GM23338 (cell line): Measurements from ENCODE around the gene BEND6. TPM values are rescaled to one million over a fixed set of nuclear protein-coding genes. Genes with fewer than 3 reads are reported as not detected.

Experiments
- ATAC-seq: fragments of 200-7000 bp; cut with Tn5 transposase; 3 replicates; pipeline ENCODE4 v1.9.1; 2020
- DNase-seq: peaks from one replicate; pipeline ENCODE4 v3.0.0-alpha.2; 2015; ENCODE audit warnings: low spot score
- H2AFZ ChIP-seq: fragments of 200-600 bp; sonication (generic); 2 replicates; pipeline ENCODE4 v1.8.0; 2016; ENCODE audit warnings: antibody characterized with exemption, mild to moderate bottlenecking, moderate library complexity
- H3F3A ChIP-seq: fragments of 200-600 bp; sonication (generic); replicated peaks from 2 replicates; pipeline ENCODE4 v1.8.0; 2017; ENCODE audit warnings: antibody characterized with exemption, mixed run types, low read depth
- H3K27ac ChIP-seq: fragments of 200-600 bp; sonication (generic); 2 replicates; pipeline ENCODE4 v1.6.1; 2016; ENCODE audit warnings: low read depth
- H3K27me3 ChIP-seq: fragments of 200-600 bp; sonication (generic); 2 replicates; pipeline ENCODE4 v1.8.0; 2016; ENCODE audit warnings: mild to moderate bottlenecking, mixed run types, moderate library complexity; ENCODE audit not compliant: insufficient read depth
- H3K36me3 ChIP-seq: fragments of 200-600 bp; sonication (generic); 2 replicates; pipeline ENCODE4 v1.8.0; 2016; ENCODE audit warnings: mild to moderate bottlenecking; ENCODE audit not compliant: insufficient read depth
- H3K4me1 ChIP-seq: fragments of 200-600 bp; sonication (generic); 2 replicates; pipeline ENCODE4 v1.8.0; 2016; ENCODE audit warnings: mild to moderate bottlenecking, moderate library complexity; ENCODE audit not compliant: insufficient read depth
- H3K4me2 ChIP-seq: fragments of 200-600 bp; sonication (generic); 2 replicates; pipeline ENCODE4 v1.7.1; 2017; ENCODE audit warnings: mixed run types
- H3K4me3 ChIP-seq: fragments of 200-600 bp; sonication (generic); 2 replicates; pipeline ENCODE4 v1.6.1; 2016; ENCODE audit warnings: mixed run types
- H3K79me2 ChIP-seq: fragments of 200-600 bp; sonication (generic); replicated peaks from 2 replicates; pipeline ENCODE4 v1.8.0; 2017; ENCODE audit warnings: mild to moderate bottlenecking; ENCODE audit not compliant: insufficient read depth
- H3K9me2 ChIP-seq: fragments of 200-600 bp; sonication (generic); 2 replicates; pipeline ENCODE4 v1.8.0; 2017; ENCODE audit not compliant: insufficient read depth
- H4K20me1 ChIP-seq: fragments of 200-600 bp; sonication (generic); replicated peaks from 2 replicates; pipeline ENCODE4 v1.8.0; 2017; ENCODE audit warnings: mild to moderate bottlenecking; ENCODE audit not compliant: insufficient read depth
- H3K27ac Mint-ChIP-seq: 2 replicates; pipeline ENCODE4 v1.8.0; 2020; ENCODE audit warnings: inconsistent platforms, mild to moderate bottlenecking, moderate library complexity, mixed read lengths
- H3K27me3 Mint-ChIP-seq: 3 replicates; pipeline ENCODE4 v1.8.0; 2022; ENCODE audit warnings: low read depth, mild to moderate bottlenecking, moderate library complexity, mixed read lengths, inconsistent platforms; ENCODE audit not compliant: insufficient read depth, poor library complexity
- H3K36me3 Mint-ChIP-seq: 3 replicates; pipeline ENCODE4 v1.8.0; 2021; ENCODE audit warnings: low read depth, mild to moderate bottlenecking, inconsistent platforms, moderate library complexity, mixed read lengths
- H3K4me1 Mint-ChIP-seq: 3 replicates; pipeline ENCODE4 v1.8.0; 2020; ENCODE audit warnings: mild to moderate bottlenecking, inconsistent platforms, mixed read lengths
- H3K4me3 Mint-ChIP-seq: 3 replicates; pipeline ENCODE4 v1.8.0; 2021; ENCODE audit warnings: moderate library complexity, mild to moderate bottlenecking, inconsistent platforms, mixed read lengths
- H3K9me3 Mint-ChIP-seq: 3 replicates; pipeline ENCODE4 v1.8.0; 2020; ENCODE audit warnings: moderate library complexity, mild to moderate bottlenecking, inconsistent platforms, mixed read lengths
- CREB1 ChIP-seq: fragments of 250-450 bp; sonication (Bioruptor Pico); IDR thresholded peaks from 2 replicates; pipeline ENCODE4 v1.5.0; 2020; ENCODE audit warnings: low read depth, mild to moderate bottlenecking, moderate library complexity
- CTCF ChIP-seq, 2 experiments: fragments of 200-600 bp in 1 of 2; sonication (generic) in 1 of 2; conservative IDR thresholded peaks; 2 replicates each; pipeline versions ENCODE4 v1.5.1 to v1.6.1; 2016 to 2017; ENCODE audit warnings: antibody characterized with exemption in 2 of 2, low read depth in 2 of 2, mild to moderate bottlenecking in 2 of 2, moderate library complexity in 1 of 2
- ETS1 ChIP-seq: IDR thresholded peaks from 2 replicates; pipeline ENCODE4 v1.6.1; 2016; ENCODE audit warnings: antibody characterized with exemption
- JUNB ChIP-seq: IDR thresholded peaks from one replicate; pipeline ENCODE4 v1.6.1; 2016; ENCODE audit warnings: antibody characterized with exemption; ENCODE audit not compliant: unreplicated experiment
- NANOG ChIP-seq: IDR thresholded peaks from 2 replicates; pipeline ENCODE4 v1.6.1; 2016; ENCODE audit warnings: antibody characterized with exemption, borderline replicate concordance
- POLR2AphosphoS5 ChIP-seq: IDR thresholded peaks from 2 replicates; pipeline ENCODE4 v1.6.1; 2016; ENCODE audit warnings: antibody characterized with exemption, low read depth
- STAT1 ChIP-seq: IDR thresholded peaks from one replicate; pipeline ENCODE4 v1.6.1; 2016; ENCODE audit warnings: antibody characterized with exemption; ENCODE audit not compliant: unreplicated experiment
- ZNF114 ChIP-seq: fragments of 250-450 bp; sonication (Bioruptor Pico); IDR thresholded peaks from 2 replicates; pipeline ENCODE4 v1.5.0; 2020; ENCODE audit warnings: mild to moderate bottlenecking, moderate library complexity
- ZNF331 ChIP-seq: fragments of 250-450 bp; sonication (Bioruptor Pico); IDR thresholded peaks from 2 replicates; pipeline ENCODE4 v1.5.0; 2020; ENCODE audit warnings: low read depth, mild to moderate bottlenecking, moderate library complexity
- ZNF462 ChIP-seq: fragments of 250-450 bp; sonication (Bioruptor Pico); IDR thresholded peaks from 2 replicates; pipeline ENCODE4 v1.5.0; 2020; ENCODE audit warnings: mild to moderate bottlenecking, moderate library complexity
- long read RNA-seq: library from polyadenylated mRNA; unstranded; transcript quantifications from one replicate; pipeline ENCODE4 v2.0.0, GENCODE V29; 2020; ENCODE audit not compliant: unreplicated experiment
- polyA plus RNA-seq: library from polyadenylated mRNA; unstranded; fragments of >200 nt; fragmentation: Nextera tagmentation; extraction: Ambion mirVana; gene quantifications from 2 replicates; pipeline ENCODE4 v1.2.1, GENCODE V29; 2016
- total RNA-seq: library from RNA; depleted of rRNA; stranded (reverse); fragments of >200 nt; shearing (Covaris generic); gene quantifications from 2 replicates; pipeline ENCODE4 v1.2.3, GENCODE V29; 2014; rRNA removed

Gene BEND6
- total RNA-seq (4.9 and 6.7 TPM in 2 replicates), polyA plus RNA-seq (4.5 and 6.0 TPM in 2 replicates)
- long read RNA-seq, partial matches to known transcripts: 1 of 5 reads
- long read RNA-seq, other reads (novel, unspliced or antisense): 3 of 5 reads

GRCh38 chr6:56954403-56955170, at the start of gene BEND6:
Gene BEND6 (plus strand): TSS chr6:56955107. CDS start chr6:56981811, 26,704 bp downstream.
- H4K20me1 ChIP-seq: peaks cover 4% of the 10 kb centered on the region
- H3F3A ChIP-seq: peaks cover 15% of the 10 kb centered on the region; the same call in 1 of the 2 replicates
- peaks cover 10% of the 10 kb centered on the region; the same call in 2 of the 3 replicates for H3K4me1 Mint-ChIP-seq
- peaks cover 17% of the 10 kb centered on the region for H3K79me2 ChIP-seq
- H2AFZ ChIP-seq: peak within 1 kb of the TSS; percentile 98
- no peak for TF ChIP-seq ETS1
- TF ChIP-seq CREB1 (CRISPR knock-in tag): peak; percentile 29; the same call in 1 of the 2 replicates
- H3K27ac ChIP-seq: peak within 1 kb of the TSS; percentile 94
- peak within 1 kb of the TSS; percentile 97 for H3K27ac Mint-ChIP-seq
- peaks cover 26% of the 10 kb centered on the region for H3K27me3 ChIP-seq
- peak within 1 kb of the TSS; percentile 98 for H3K4me3 Mint-ChIP-seq
- peaks cover 16% of the 10 kb centered on the region for H3K4me1 ChIP-seq
- peak within 1 kb of the TSS; percentile 95 for H3K4me2 ChIP-seq
- ATAC-seq (peak; percentile 28), DNase-seq (peak; percentile 78)
- peak within 1 kb of the TSS; percentile 94 for H3K4me3 ChIP-seq
- no peaks in the 10 kb centered on the region for H3K9me2 ChIP-seq
- peaks cover 19% of the 10 kb centered on the region for H3K27me3 Mint-ChIP-seq
- peaks cover 19% of the 10 kb centered on the region; the same call in 2 of the 3 replicates for H3K36me3 Mint-ChIP-seq
- no peaks in the 10 kb centered on the region for H3K36me3 ChIP-seq
- no peaks in the 10 kb centered on the region for H3K9me3 Mint-ChIP-seq

GRCh38 chr6:56905378-56905777, 49.5 kb upstream of the BEND6 start:
- Histone ChIP-seq H3K27ac (no peak overlapping the region), H3K4me2 (no peak overlapping the region), H3K27me3 (no peaks in the 10 kb centered on the region), H4K20me1 (no peaks in the 10 kb centered on the region), H3K9me2 (no peaks in the 10 kb centered on the region), H2AFZ (no peak overlapping the region), H3K4me3 (no peak overlapping the region), H3K79me2 (no peaks in the 10 kb centered on the region), H3K36me3 (no peaks in the 10 kb centered on the region), H3F3A (no peaks in the 10 kb centered on the region), H3K4me1 (no peaks in the 10 kb centered on the region)
- DNase-seq (no peak), ATAC-seq (no peak)
- peaks cover 10% of the 10 kb centered on the region for H3K4me1 Mint-ChIP-seq
- no peaks in the 10 kb centered on the region for H3K9me3 Mint-ChIP-seq
- peaks cover 4% of the 10 kb centered on the region for H3K27me3 Mint-ChIP-seq
- no peaks in the 10 kb centered on the region; the same call in 2 of the 3 replicates for H3K36me3 Mint-ChIP-seq
- no peak overlapping the region for H3K4me3 Mint-ChIP-seq
- H3K27ac Mint-ChIP-seq: no peak overlapping the region
- no peak for TF ChIP-seq STAT1
- no peak for TF ChIP-seq ZNF114
- TF ChIP-seq ZNF331: no peak
- no peak for TF ChIP-seq CTCF (conservative IDR thresholded peaks at IDR 0.05; ENCODE audit: low read depth in 2 of 2)
- no peak for TF ChIP-seq ZNF462
- no peak for TF ChIP-seq NANOG
- TF ChIP-seq JUNB: no peak
- no peak for TF ChIP-seq ETS1
- no peak for TF ChIP-seq POLR2AphosphoS5
